HepG2 (cell line): ENCODE results near the gene CTNND1. TPM values are rescaled to one million over a fixed set of nuclear protein-coding genes. Genes with fewer than 3 reads are reported as not detected.

Experiments
- ATAC-seq: fragments of 200-7000 bp; cut with Tn5 transposase; 3 replicates; pipeline ENCODE4 v1.9.1; 2020; ENCODE audit warnings: mild to moderate bottlenecking, moderate library complexity
- BruUV-seq: library from RNA; stranded (reverse); fragments of 400-500 nt; replicated peaks from 2 replicates; lab custom pipeline; 2021; lab: Mats Ljungman, UMichigan
- CTCF ChIA-PET: fragments of 300-600 bp; formaldehyde crosslinking; extraction: SDS; loops from one replicate; lab custom pipeline; 2021; ENCODE audit warnings: low total read pairs, inconsistent platforms, low intra/inter-chr PET ratio; lab: Yijun Ruan, JAX
- POLR2A ChIA-PET: fragments of 350-600 bp; sonication (Branson Sonifier 250); formaldehyde crosslinking; loops from one replicate; lab custom pipeline; 2020; ENCODE audit warnings: antibody characterized with exemption, inconsistent platforms; lab: Yijun Ruan, JAX
- DNase-seq: peaks from one replicate; pipeline ENCODE4 v3.0.0-alpha.2; 2015; ENCODE audit warnings: low spot score
- FAIRE-seq: peaks from 3 replicates; lab custom pipeline; 2011; peaks lifted over from hg19 to GRCh38; lab: Jason Lieb, UNC
- H2AFZ ChIP-seq: one replicate; pipeline ENCODE4 v1.6.1; 2011; ENCODE audit warnings: low read length, inconsistent platforms
- H3K27ac ChIP-seq: fragments of 300-600 bp; 3 replicates; pipeline ENCODE4 v1.8.0; 2011; ENCODE audit warnings: mixed run types, mild to moderate bottlenecking, mixed read lengths, low read length, inconsistent platforms; ENCODE audit not compliant: insufficient read depth; ENCODE audit errors: extremely low read length
- H3K27me3 ChIP-seq, 2 experiments: fragments of 200-600 bp in 1 of 2; 2 replicates in 1 of 2; 3 replicates in 1 of 2; pipeline versions ENCODE4 v1.6.0 to v1.8.0; 2011; ENCODE audit warnings: low read length in 2 of 2, mild to moderate bottlenecking in 2 of 2, moderate library complexity in 2 of 2, inconsistent platforms in 1 of 2; ENCODE audit not compliant: insufficient read depth in 2 of 2, control insufficient read depth in 1 of 2
- H3K36me3 ChIP-seq, 2 experiments: fragments of 200-600 bp in 1 of 2; replicated peaks in 1 of 2; 2 replicates in 1 of 2; 3 replicates in 1 of 2; pipeline versions ENCODE4 v1.5.1 to v1.8.0; 2011; ENCODE audit warnings: low read length in 2 of 2, inconsistent platforms in 1 of 2; ENCODE audit not compliant: insufficient read depth in 2 of 2, control insufficient read depth in 1 of 2
- H3K4me1 ChIP-seq: 2 replicates; pipeline ENCODE4 v1.5.1; 2012; ENCODE audit warnings: low read length, inconsistent platforms; ENCODE audit not compliant: insufficient read depth
- H3K4me2 ChIP-seq: 2 replicates; pipeline ENCODE4 v1.6.0; 2011; ENCODE audit warnings: low read depth, low read length, inconsistent platforms
- H3K4me3 ChIP-seq, 3 experiments: fragments of 200-600 bp in 1 of 3; sonication (generic), shearing (Covaris generic) in 1 of 3; replicated peaks in 1 of 3; 2 replicates each; pipeline ENCODE4 v1.5.1; 2011 to 2016; ENCODE audit warnings: low read length in 3 of 3, inconsistent platforms in 2 of 3, low read depth in 2 of 3, mild to moderate bottlenecking in 2 of 3, control low read depth in 1 of 3, mixed read lengths in 1 of 3; ENCODE audit not compliant: insufficient read depth in 1 of 3
- H3K79me2 ChIP-seq: one replicate; pipeline ENCODE4 v1.6.1; 2011; ENCODE audit warnings: low read length, inconsistent platforms; ENCODE audit not compliant: insufficient read depth
- H3K9ac ChIP-seq: 2 replicates; pipeline ENCODE4 v1.6.0; 2011; ENCODE audit warnings: mild to moderate bottlenecking, low read depth, low read length, inconsistent platforms; ENCODE audit not compliant: insufficient read depth
- H3K9me3 ChIP-seq: 2 replicates; pipeline ENCODE4 v1.5.1; 2012; ENCODE audit warnings: mild to moderate bottlenecking, low read length
- H4K20me1 ChIP-seq: 2 replicates; pipeline ENCODE4 v1.6.0; 2011; ENCODE audit warnings: inconsistent platforms, mild to moderate bottlenecking, low read length, moderate library complexity; ENCODE audit not compliant: insufficient read depth
- AHR ChIP-seq: IDR thresholded peaks from 2 replicates; pipeline ENCODE4 v1.6.1; 2018; ENCODE audit warnings: missing genetic modification reagents, missing compliant biosample characterization
- CEBPZ ChIP-seq: IDR thresholded peaks from 2 replicates; pipeline ENCODE4 v1.6.1; 2012; ENCODE audit warnings: low read length, improper control_type of control experiment
- KDM6A ChIP-seq: IDR thresholded peaks from 2 replicates; pipeline ENCODE4 v1.6.1; 2016; ENCODE audit warnings: low read depth
- MAFF ChIP-seq: IDR thresholded peaks from 2 replicates; pipeline ENCODE4 v1.6.1; 2011; ENCODE audit warnings: low read depth, low read length, improper control_type of control experiment
- NR3C1 ChIP-seq: sonication (generic); formaldehyde crosslinking; IDR thresholded peaks from 2 replicates; pipeline ENCODE4 v1.4.0; 2020; ENCODE audit warnings: missing genetic modification reagents
- PHF5A ChIP-seq: IDR thresholded peaks from one replicate; pipeline ENCODE4 v1.6.1; 2018; ENCODE audit warnings: low read depth, missing genetic modification reagents; ENCODE audit not compliant: unreplicated experiment
- RNF219 ChIP-seq: sonication (generic); formaldehyde crosslinking; IDR thresholded peaks from 2 replicates; pipeline ENCODE4 v1.5.0; 2020; ENCODE audit warnings: mild to moderate bottlenecking, missing genetic modification reagents
- SRSF1 ChIP-seq: fragments of 200-400 bp; formaldehyde crosslinking; optimal IDR thresholded peaks from 2 replicates; pipeline ENCODE3; 2017; ENCODE audit warnings: mild to moderate bottlenecking, low read depth, low read length, moderate library complexity
- ZNF263 ChIP-seq: sonication (generic); formaldehyde crosslinking; IDR thresholded peaks from 2 replicates; pipeline ENCODE4 v1.4.0; 2020; ENCODE audit warnings: missing genetic modification reagents
- ZNF496 ChIP-seq: sonication (generic); formaldehyde crosslinking; IDR thresholded peaks from 2 replicates; pipeline ENCODE4 v1.8.1; 2023; ENCODE audit warnings: mild to moderate bottlenecking, moderate library complexity, missing genetic modification reagents; ENCODE audit not compliant: insufficient replicate concordance
- ZNF619 ChIP-seq: sonication (generic); formaldehyde crosslinking; IDR thresholded peaks from 2 replicates; pipeline ENCODE4 v1.4.0; 2020; ENCODE audit warnings: mild to moderate bottlenecking, missing genetic modification reagents
- WGBS: methylation state at CpG from one replicate; pipeline ENCODE4 v1.1.6; 2017; ENCODE audit warnings: low lambda C conversion rate; 5-methylcytosine and 5-hydroxymethylcytosine counted together
- in situ Hi-C: cut with HindIII; loops from 2 replicates; pipeline ENCODE4 v1.10.0; 2017; ENCODE audit warnings: low pct_unique_long_range_greater_than_20kb; ENCODE audit not compliant: extremely low pct_ligation_motif_present
- intact Hi-C: fragments of 100-400 bp; cut with micrococcal nuclease; formaldehyde crosslinking; loops from one replicate; pipeline ENCODE4 v1.10.0; 2022; ENCODE audit not compliant: unreplicated experiment
- polyA plus RNA-seq, 8 experiments: library from polyadenylated mRNA; depleted of rRNA in 3 of 8; stranded (reverse) in 7 of 8; unstranded in 1 of 8; fragments of >200 nt; fragmentation: Illumina TruSeq in 4 of 8; extraction: Trizol in 4 of 8; gene quantifications; 2 replicates each; pipeline versions ENCODE4 v1.2.1 to v1.2.3, GENCODE V29; 2011 to 2016; ENCODE audit warnings: low read depth in 4 of 8, missing spikeins in 1 of 8, mixed read lengths in 1 of 8; ENCODE audit not compliant: insufficient read depth in 1 of 8
- total RNA-seq, 5 experiments: library from RNA; depleted of rRNA; stranded (reverse); fragments of >200 nt; fragmentation: Illumina TruSeq; extraction: Trizol; gene quantifications; 2 replicates each; pipeline ENCODE4 v1.2.3, GENCODE V29; 2016; ENCODE audit warnings: low read depth in 1 of 5
- TF ChIP-seq, protein P1 (sequence below): sonication (generic); formaldehyde crosslinking; IDR thresholded peaks from 2 replicates; pipeline ENCODE4 v1.4.0; 2020; ENCODE audit warnings: missing genetic modification reagents

The CTNND1 gene
- total and polyA plus RNA-seq, 2 of the 13 experiments (the other 11 are each of a cell fraction or from before 2014, with no cell fraction given): 117 to 128 TPM

DNA sequence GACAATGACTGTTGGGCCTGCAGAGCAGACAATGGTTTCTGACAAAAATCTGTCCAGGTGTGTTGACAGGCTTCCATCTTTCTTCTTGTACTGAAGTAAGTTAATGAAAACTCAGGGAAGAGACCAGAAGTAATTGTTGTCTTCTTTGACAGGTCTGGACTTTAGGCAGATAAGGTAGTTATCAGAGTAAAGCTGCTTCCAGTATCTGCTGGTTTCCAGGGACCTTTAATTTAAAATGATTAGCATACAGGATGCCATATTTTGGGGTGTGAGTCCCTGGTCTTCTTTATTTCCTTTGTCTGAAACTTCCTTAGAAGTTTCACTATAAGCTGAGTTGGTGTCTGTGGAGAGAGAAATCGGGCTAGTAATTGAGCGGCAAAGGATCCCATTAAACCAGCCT lies 47.8 kb upstream of the CTNND1 start:
- Histone ChIP-seq H4K20me1 (no peaks in the 10 kb centered on the region), H3K4me2 (peak overlapping the region; percentile 94), H2AFZ (no peak overlapping the region), H3K79me2 (peaks cover 42% of the 10 kb centered on the region), H3K36me3 (peaks cover 0 to 7% of the 10 kb centered on the region in 2 experiments; a peak in 3 of 5 replicates), H3K4me1 (peaks cover 29% of the 10 kb centered on the region), H3K4me3 (peak overlapping the region; percentile 92 to 98 (median 92)), H3K27ac (no peak overlapping the region), H3K27me3 (no peaks in the 10 kb centered on the region; a peak in 1 of 5 replicates), H3K9ac (peak overlapping the region; percentile 91), H3K9me3 (no peaks in the 10 kb centered on the region)
- CTCF ChIA-PET: no interaction called here
- ATAC-seq: no peak
- intact Hi-C loops (loop anchor here (2.0 kb wide), 1 partner anchor 65 kb away; no protein-coding TSS in a partner anchor), in situ Hi-C loops (no loop called here)
- no peak for DNase-seq
- no peak for FAIRE-seq
- BruUV-seq: no TSS peak
- POLR2A ChIA-PET: interaction anchor here (1.0 to 1.5 kb wide), 3 partner anchors 9 to 28 kb away, joined by 3 to 6 read pairs (median 3); partner anchors contain the start of gene SELENOH
- 87% methylated on average over 2 of the region's 2 CpGs for WGBS
- TF ChIP-seq PHF5A (CRISPR knock-in tag) (no peak), SRSF1 (no peak), KDM6A (CRISPR knock-in tag) (no peak), ZNF263 (CRISPR knock-in tag) (no peak), AHR (CRISPR knock-in tag) (no peak), NR3C1 (CRISPR knock-in tag) (no peak), MAFF (no peak), ZNF619 (CRISPR knock-in tag) (no peak), ZNF496 (CRISPR knock-in tag) (no peak), CEBPZ (no peak), RNF219 (CRISPR knock-in tag) (no peak)
- TF ChIP-seq, protein P1, sequence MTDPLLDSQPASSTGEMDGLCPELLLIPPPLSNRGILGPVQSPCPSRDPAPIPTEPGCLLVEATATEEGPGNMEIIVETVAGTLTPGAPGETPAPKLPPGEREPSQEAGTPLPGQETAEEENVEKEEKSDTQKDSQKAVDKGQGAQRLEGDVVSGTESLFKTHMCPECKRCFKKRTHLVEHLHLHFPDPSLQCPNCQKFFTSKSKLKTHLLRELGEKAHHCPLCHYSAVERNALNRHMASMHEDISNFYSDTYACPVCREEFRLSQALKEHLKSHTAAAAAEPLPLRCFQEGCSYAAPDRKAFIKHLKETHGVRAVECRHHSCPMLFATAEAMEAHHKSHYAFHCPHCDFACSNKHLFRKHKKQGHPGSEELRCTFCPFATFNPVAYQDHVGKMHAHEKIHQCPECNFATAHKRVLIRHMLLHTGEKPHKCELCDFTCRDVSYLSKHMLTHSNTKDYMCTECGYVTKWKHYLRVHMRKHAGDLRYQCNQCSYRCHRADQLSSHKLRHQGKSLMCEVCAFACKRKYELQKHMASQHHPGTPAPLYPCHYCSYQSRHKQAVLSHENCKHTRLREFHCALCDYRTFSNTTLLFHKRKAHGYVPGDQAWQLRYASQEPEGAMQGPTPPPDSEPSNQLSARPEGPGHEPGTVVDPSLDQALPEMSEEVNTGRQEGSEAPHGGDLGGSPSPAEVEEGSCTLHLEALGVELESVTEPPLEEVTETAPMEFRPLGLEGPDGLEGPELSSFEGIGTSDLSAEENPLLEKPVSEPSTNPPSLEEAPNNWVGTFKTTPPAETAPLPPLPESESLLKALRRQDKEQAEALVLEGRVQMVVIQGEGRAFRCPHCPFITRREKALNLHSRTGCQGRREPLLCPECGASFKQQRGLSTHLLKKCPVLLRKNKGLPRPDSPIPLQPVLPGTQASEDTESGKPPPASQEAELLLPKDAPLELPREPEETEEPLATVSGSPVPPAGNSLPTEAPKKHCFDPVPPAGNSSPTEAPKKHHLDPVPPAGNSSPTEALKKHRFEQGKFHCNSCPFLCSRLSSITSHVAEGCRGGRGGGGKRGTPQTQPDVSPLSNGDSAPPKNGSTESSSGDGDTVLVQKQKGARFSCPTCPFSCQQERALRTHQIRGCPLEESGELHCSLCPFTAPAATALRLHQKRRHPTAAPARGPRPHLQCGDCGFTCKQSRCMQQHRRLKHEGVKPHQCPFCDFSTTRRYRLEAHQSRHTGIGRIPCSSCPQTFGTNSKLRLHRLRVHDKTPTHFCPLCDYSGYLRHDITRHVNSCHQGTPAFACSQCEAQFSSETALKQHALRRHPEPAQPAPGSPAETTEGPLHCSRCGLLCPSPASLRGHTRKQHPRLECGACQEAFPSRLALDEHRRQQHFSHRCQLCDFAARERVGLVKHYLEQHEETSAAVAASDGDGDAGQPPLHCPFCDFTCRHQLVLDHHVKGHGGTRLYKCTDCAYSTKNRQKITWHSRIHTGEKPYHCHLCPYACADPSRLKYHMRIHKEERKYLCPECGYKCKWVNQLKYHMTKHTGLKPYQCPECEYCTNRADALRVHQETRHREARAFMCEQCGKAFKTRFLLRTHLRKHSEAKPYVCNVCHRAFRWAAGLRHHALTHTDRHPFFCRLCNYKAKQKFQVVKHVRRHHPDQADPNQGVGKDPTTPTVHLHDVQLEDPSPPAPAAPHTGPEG (CRISPR knock-in tag): no peak
